ENCODE measurements around the gene BABAM2.

Gene BABAM2

GRCh38 chr2:28286678-28287077 is 396.1 kb downstream of the BABAM2 start:
- Histone ChIP-seq H3K4me1 (ENCODE audit: control insufficient read depth, insufficient read depth, low read length, poor library complexity, severe bottlenecking) (peaks cover 20% of the 10 kb centered on the region), H3K4me3 (ENCODE audit: extremely low read depth, insufficient read depth, low read length, poor library complexity, severe bottlenecking) (no peak overlapping the region), H3K27ac (ENCODE audit: low read depth, low read length, severe bottlenecking) (no peak overlapping the region), H3K9me3 (ENCODE audit: control insufficient read depth, low read length) (no peaks in the 10 kb centered on the region), H3K36me3 (ENCODE audit: control insufficient read depth, insufficient read depth, low read length) (no peaks in the 10 kb centered on the region)
- WGBS, 2 experiments (ENCODE audit: insufficient coverage in 2 of 2), result 68 to 91% methylated on average over 4 to 5 of the region's 5 CpGs

- H3K27ac ChIP-seq (ENCODE audit: low read depth, low read length, severe bottlenecking), result no peak overlapping the region
- no peaks in the 10 kb centered on the region for H3K36me3 ChIP-seq (ENCODE audit: control insufficient read depth, insufficient read depth, low read length)
- H3K4me3 ChIP-seq (ENCODE audit: extremely low read depth, insufficient read depth, low read length, poor library complexity, severe bottlenecking), result no peak overlapping the region
- WGBS, 2 experiments (ENCODE audit: insufficient coverage in 2 of 2), result 88 to 92% methylated on average over 3 of the region's 4 CpGs
- peaks cover 20% of the 10 kb centered on the region for H3K4me1 ChIP-seq (ENCODE audit: control insufficient read depth, insufficient read depth, low read length, poor library complexity, severe bottlenecking)
- H3K9me3 ChIP-seq (ENCODE audit: control insufficient read depth, low read length), result no peaks in the 10 kb centered on the region
Observed at GRCh38 chr2:28287256-28287915, 396.9 kb downstream of the BABAM2 start.

- Histone ChIP-seq H3K4me1 (ENCODE audit: control insufficient read depth, insufficient read depth, low read length, poor library complexity, severe bottlenecking) (peaks cover 16% of the 10 kb centered on the region), H3K36me3 (ENCODE audit: control insufficient read depth, insufficient read depth, low read length) (no peaks in the 10 kb centered on the region), H3K4me3 (ENCODE audit: extremely low read depth, insufficient read depth, low read length, poor library complexity, severe bottlenecking) (no peak overlapping the region), H3K27ac (ENCODE audit: low read depth, low read length, severe bottlenecking) (no peak overlapping the region), H3K9me3 (ENCODE audit: control insufficient read depth, low read length) (no peaks in the 10 kb centered on the region)
- WGBS, 2 experiments (ENCODE audit: insufficient coverage in 2 of 2), result 84 to 96% methylated on average over 5 of the region's 5 CpGs
Observed at GRCh38 chr2:28288620-28289019, 398.1 kb downstream of the BABAM2 start.

GRCh38 chr2:28291811-28292440 is 401.4 kb downstream of the BABAM2 start:
- 78 to 90% methylated on average over 5 of the region's 9 CpGs for WGBS, 2 experiments (ENCODE audit: insufficient coverage in 2 of 2)
- Histone ChIP-seq H3K4me1 (ENCODE audit: control insufficient read depth, insufficient read depth, low read length, poor library complexity, severe bottlenecking) (peaks cover 7% of the 10 kb centered on the region), H3K4me3 (ENCODE audit: extremely low read depth, insufficient read depth, low read length, poor library complexity, severe bottlenecking) (no peak overlapping the region), H3K27ac (ENCODE audit: low read depth, low read length, severe bottlenecking) (no peak overlapping the region), H3K9me3 (ENCODE audit: control insufficient read depth, low read length) (no peaks in the 10 kb centered on the region), H3K36me3 (ENCODE audit: control insufficient read depth, insufficient read depth, low read length) (no peaks in the 10 kb centered on the region)

GRCh38 chr2:28292491-28292890 is 402.0 kb downstream of the BABAM2 start:
- no peak overlapping the region for H3K4me3 ChIP-seq (ENCODE audit: extremely low read depth, insufficient read depth, low read length, poor library complexity, severe bottlenecking)
- peaks cover 9% of the 10 kb centered on the region for H3K4me1 ChIP-seq (ENCODE audit: control insufficient read depth, insufficient read depth, low read length, poor library complexity, severe bottlenecking)
- WGBS, 2 experiments (ENCODE audit: insufficient coverage in 2 of 2), result no CpG with 5 or more reads among the region's 2 CpGs
- H3K36me3 ChIP-seq (ENCODE audit: control insufficient read depth, insufficient read depth, low read length), result no peaks in the 10 kb centered on the region
- H3K9me3 ChIP-seq (ENCODE audit: control insufficient read depth, low read length), result no peaks in the 10 kb centered on the region
- no peak overlapping the region for H3K27ac ChIP-seq (ENCODE audit: low read depth, low read length, severe bottlenecking)

GRCh38 chr2:28293416-28293815 is 402.9 kb downstream of the BABAM2 start:
- no peaks in the 10 kb centered on the region for H3K9me3 ChIP-seq (ENCODE audit: control insufficient read depth, low read length)
- 82 to 93% methylated on average over 2 to 4 of the region's 5 CpGs for WGBS, 2 experiments (ENCODE audit: insufficient coverage in 2 of 2)
- no peak overlapping the region for H3K4me3 ChIP-seq (ENCODE audit: extremely low read depth, insufficient read depth, low read length, poor library complexity, severe bottlenecking)
- peaks cover 14% of the 10 kb centered on the region for H3K4me1 ChIP-seq (ENCODE audit: control insufficient read depth, insufficient read depth, low read length, poor library complexity, severe bottlenecking)
- H3K27ac ChIP-seq (ENCODE audit: low read depth, low read length, severe bottlenecking), result no peak overlapping the region
- H3K36me3 ChIP-seq (ENCODE audit: control insufficient read depth, insufficient read depth, low read length), result no peaks in the 10 kb centered on the region

GRCh38 chr2:28294451-28294850 is 403.9 kb downstream of the BABAM2 start:
- peaks cover 14% of the 10 kb centered on the region for H3K4me1 ChIP-seq (ENCODE audit: control insufficient read depth, insufficient read depth, low read length, poor library complexity, severe bottlenecking)
- no peak overlapping the region for H3K4me3 ChIP-seq (ENCODE audit: extremely low read depth, insufficient read depth, low read length, poor library complexity, severe bottlenecking)
- WGBS, 2 experiments (ENCODE audit: insufficient coverage in 2 of 2), result no CpG with 5 or more reads among the region's 1 CpG
- no peak overlapping the region for H3K27ac ChIP-seq (ENCODE audit: low read depth, low read length, severe bottlenecking)
- no peaks in the 10 kb centered on the region for H3K9me3 ChIP-seq (ENCODE audit: control insufficient read depth, low read length)
- no peaks in the 10 kb centered on the region for H3K36me3 ChIP-seq (ENCODE audit: control insufficient read depth, insufficient read depth, low read length)

GRCh38 chr2:28296243-28296642 is 405.7 kb downstream of the BABAM2 start:
- 82 to 94% methylated on average over 4 to 6 of the region's 7 CpGs for WGBS, 2 experiments (ENCODE audit: insufficient coverage in 2 of 2)
- H3K27ac ChIP-seq (ENCODE audit: low read depth, low read length, severe bottlenecking), result no peak overlapping the region

GRCh38 chr2:28296904-28297303 is 406.4 kb downstream of the BABAM2 start:
- Histone ChIP-seq H3K9me3 (ENCODE audit: control insufficient read depth, low read length) (no peaks in the 10 kb centered on the region), H3K27ac (ENCODE audit: low read depth, low read length, severe bottlenecking) (no peak overlapping the region), H3K4me3 (ENCODE audit: extremely low read depth, insufficient read depth, low read length, poor library complexity, severe bottlenecking) (no peak overlapping the region), H3K4me1 (ENCODE audit: control insufficient read depth, insufficient read depth, low read length, poor library complexity, severe bottlenecking) (peaks cover 25% of the 10 kb centered on the region), H3K36me3 (ENCODE audit: control insufficient read depth, insufficient read depth, low read length) (no peaks in the 10 kb centered on the region)
- 95 to 100% methylated on average over 1 to 2 of the region's 4 CpGs for WGBS, 2 experiments (ENCODE audit: insufficient coverage in 2 of 2)

More at GRCh38 chr2:28296243-28296642, 405.7 kb downstream of the BABAM2 start:
- Histone ChIP-seq H3K9me3 (ENCODE audit: control insufficient read depth, low read length) (no peaks in the 10 kb centered on the region), H3K4me1 (ENCODE audit: control insufficient read depth, insufficient read depth, low read length, poor library complexity, severe bottlenecking) (peaks cover 23% of the 10 kb centered on the region), H3K4me3 (ENCODE audit: extremely low read depth, insufficient read depth, low read length, poor library complexity, severe bottlenecking) (no peak overlapping the region), H3K36me3 (ENCODE audit: control insufficient read depth, insufficient read depth, low read length) (no peaks in the 10 kb centered on the region)

GRCh38 chr2:28297531-28297930 is 407.0 kb downstream of the BABAM2 start:
- Histone ChIP-seq H3K9me3 (ENCODE audit: control insufficient read depth, low read length) (no peaks in the 10 kb centered on the region), H3K36me3 (ENCODE audit: control insufficient read depth, insufficient read depth, low read length) (no peaks in the 10 kb centered on the region), H3K27ac (ENCODE audit: low read depth, low read length, severe bottlenecking) (no peak overlapping the region), H3K4me1 (ENCODE audit: control insufficient read depth, insufficient read depth, low read length, poor library complexity, severe bottlenecking) (peaks cover 23% of the 10 kb centered on the region), H3K4me3 (ENCODE audit: extremely low read depth, insufficient read depth, low read length, poor library complexity, severe bottlenecking) (no peak overlapping the region)
- WGBS, 2 experiments (ENCODE audit: insufficient coverage in 2 of 2), result 100% methylated on average over 1 of the region's 2 CpGs; no CpG with 5 or more reads in 1 of the 2 experiments

GRCh38 chr2:28298406-28298805 is 407.9 kb downstream of the BABAM2 start:
- Histone ChIP-seq H3K27ac (ENCODE audit: low read depth, low read length, severe bottlenecking) (no peak overlapping the region), H3K9me3 (ENCODE audit: control insufficient read depth, low read length) (no peaks in the 10 kb centered on the region), H3K36me3 (ENCODE audit: control insufficient read depth, insufficient read depth, low read length) (no peaks in the 10 kb centered on the region), H3K4me1 (ENCODE audit: control insufficient read depth, insufficient read depth, low read length, poor library complexity, severe bottlenecking) (peaks cover 18% of the 10 kb centered on the region), H3K4me3 (ENCODE audit: extremely low read depth, insufficient read depth, low read length, poor library complexity, severe bottlenecking) (no peak overlapping the region)
- 100% methylated on average over 1 of the region's 3 CpGs for WGBS, 2 experiments (ENCODE audit: insufficient coverage in 2 of 2)

Measured in mesodermal cell (in vitro differentiated cells).